Transverse colon (tissue), 4 donors: ENCODE data around the gene VTI1A. TPM values are rescaled to one million over a fixed set of nuclear protein-coding genes. Genes with fewer than 3 reads are reported as not detected.

Experiments used
- DNase-seq: peaks from one replicate; pipeline ENCODE4 v3.0.0-alpha.2; 2019
- H3K27ac ChIP-seq, 4 donors: fragments of 200-600 bp; sonication (generic); 2 replicates each; pipeline ENCODE4 v1.5.1; 2016 to 2018; ENCODE audit warnings: inconsistent platforms in 4 of 4
- H3K27me3 ChIP-seq: fragments of 200-600 bp; sonication (generic); 2 replicates; pipeline ENCODE4 v1.5.1; 2017; ENCODE audit warnings: inconsistent platforms
- H3K36me3 ChIP-seq, 4 donors: fragments of 200-600 bp; sonication (generic); 2 replicates each; pipeline ENCODE4 v1.5.1; 2017 to 2019; ENCODE audit warnings: inconsistent platforms in 4 of 4
- H3K4me1 ChIP-seq, 4 donors: fragments of 200-600 bp; sonication (generic); 2 replicates each; pipeline ENCODE4 v1.5.1; 2017 to 2020; ENCODE audit warnings: inconsistent platforms in 4 of 4
- H3K4me3 ChIP-seq, 4 donors: fragments of 200-600 bp; sonication (generic); 1 replicate in 1 of 4; 2 replicates in 3 of 4; pipeline versions ENCODE4 v1.5.1 to v1.6.1; 2017 to 2019; ENCODE audit warnings: inconsistent platforms in 4 of 4
- H3K9me3 ChIP-seq, 2 donors: fragments of 200-600 bp; sonication (generic); 2 replicates each; pipeline ENCODE4 v1.5.1; 2017 to 2019; ENCODE audit warnings: inconsistent platforms in 2 of 2
- EP300 ChIP-seq: sonication (generic); formaldehyde crosslinking; IDR thresholded peaks from one replicate; pipeline ENCODE4 v1.6.1; 2017; ENCODE audit warnings: antibody characterized with exemption, low read depth
- POLR2A ChIP-seq: fragments of 450-650 bp; IDR thresholded peaks from one replicate; pipeline ENCODE4 v1.6.1; 2016; ENCODE audit warnings: antibody characterized with exemption, mild to moderate bottlenecking, moderate library complexity
- POLR2AphosphoS5 ChIP-seq, 3 donors: sonication (generic); formaldehyde crosslinking; IDR thresholded peaks; one replicate each; pipeline ENCODE4 v1.6.1; 2016; ENCODE audit warnings: antibody characterized with exemption in 3 of 3
- WGBS, 2 donors: methylation state at CpG; one replicate each; pipeline ENCODE4 v1.1.5; 2018; ENCODE audit warnings: low coverage in 1 of 2; 5-methylcytosine and 5-hydroxymethylcytosine counted together
- in situ Hi-C, 4 donors: fragments of 200-750 bp; cut with MboI; loops; one replicate each; pipeline versions ENCODE4 v1.15.0 to v1.15.1; 2017; ENCODE audit warnings: low sequenced_read_pairs in 3 of 4, low pct_ligation_motif_present in 1 of 4, low pct_unique_long_range_greater_than_20kb in 1 of 4
- intact Hi-C: fragments of 100-400 bp; cut with DNase I; formaldehyde crosslinking; loops from one replicate; pipeline ENCODE4 v1.15.1; 2023; ENCODE audit warnings: low total_unique reads
- total RNA-seq, 4 donors: library from RNA; depleted of rRNA; stranded (reverse); fragments of >200 nt; gene quantifications; one replicate each; pipeline ENCODE4 v1.1.0, GENCODE V29; 2016
- TF ChIP-seq, protein P1 (sequence below), 5 experiments: fragments of 200-600 bp in 3 of 5; fragments of 450-650 bp in 2 of 5; sonication (generic) in 3 of 5; IDR thresholded peaks; 1 replicate in 2 of 5; 2 replicates in 3 of 5; pipeline ENCODE4 v1.5.1; 2016 to 2017; ENCODE audit warnings: antibody characterized with exemption in 5 of 5, inconsistent platforms in 3 of 5, mild to moderate bottlenecking in 2 of 5, moderate library complexity in 1 of 5

The VTI1A gene
- total RNA-seq, 4 donors from 2014 or later: 65.8 to 211 (median 149) TPM

DNA sequence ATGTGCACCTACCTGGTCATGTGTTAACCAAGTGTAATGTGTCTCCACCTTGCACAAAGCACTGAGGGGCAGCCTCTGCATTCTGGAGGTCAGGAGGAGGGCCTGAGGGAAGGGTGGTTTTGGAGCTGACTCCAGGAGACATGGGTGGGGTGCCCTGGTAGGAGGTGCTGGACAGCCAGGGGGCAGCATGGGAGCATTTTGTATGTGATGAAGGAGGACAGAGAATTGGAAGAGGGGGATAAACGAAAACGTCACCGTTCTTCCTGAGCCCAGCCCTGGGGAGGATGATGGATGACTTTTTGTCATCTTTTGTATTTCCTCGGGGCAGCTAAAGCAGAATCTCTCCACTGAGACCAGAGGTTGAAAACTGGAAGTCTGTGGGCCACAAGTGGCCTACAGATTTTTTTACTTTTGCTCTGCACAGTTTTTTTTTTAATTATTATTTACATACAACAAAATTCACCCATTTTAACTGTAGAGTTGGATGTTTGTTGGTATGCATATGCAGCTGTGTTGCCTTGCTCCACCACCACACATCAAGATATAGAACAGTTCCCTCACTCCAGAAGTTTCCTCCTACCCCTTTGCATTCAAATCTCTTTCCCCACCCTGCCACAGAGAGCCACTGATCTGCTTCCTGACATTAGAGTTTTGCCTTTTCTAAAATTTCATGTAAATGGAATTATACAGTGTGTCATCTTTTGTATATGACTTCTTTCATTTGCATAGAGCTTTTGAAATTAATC lies 242.5 kb downstream of the VTI1A start:
- H3K36me3 ChIP-seq: no peaks in the 10 kb centered on the region
- no peak overlapping the region for H3K4me3 ChIP-seq
- H3K27ac ChIP-seq: no peak overlapping the region
- TF ChIP-seq, protein P1, sequence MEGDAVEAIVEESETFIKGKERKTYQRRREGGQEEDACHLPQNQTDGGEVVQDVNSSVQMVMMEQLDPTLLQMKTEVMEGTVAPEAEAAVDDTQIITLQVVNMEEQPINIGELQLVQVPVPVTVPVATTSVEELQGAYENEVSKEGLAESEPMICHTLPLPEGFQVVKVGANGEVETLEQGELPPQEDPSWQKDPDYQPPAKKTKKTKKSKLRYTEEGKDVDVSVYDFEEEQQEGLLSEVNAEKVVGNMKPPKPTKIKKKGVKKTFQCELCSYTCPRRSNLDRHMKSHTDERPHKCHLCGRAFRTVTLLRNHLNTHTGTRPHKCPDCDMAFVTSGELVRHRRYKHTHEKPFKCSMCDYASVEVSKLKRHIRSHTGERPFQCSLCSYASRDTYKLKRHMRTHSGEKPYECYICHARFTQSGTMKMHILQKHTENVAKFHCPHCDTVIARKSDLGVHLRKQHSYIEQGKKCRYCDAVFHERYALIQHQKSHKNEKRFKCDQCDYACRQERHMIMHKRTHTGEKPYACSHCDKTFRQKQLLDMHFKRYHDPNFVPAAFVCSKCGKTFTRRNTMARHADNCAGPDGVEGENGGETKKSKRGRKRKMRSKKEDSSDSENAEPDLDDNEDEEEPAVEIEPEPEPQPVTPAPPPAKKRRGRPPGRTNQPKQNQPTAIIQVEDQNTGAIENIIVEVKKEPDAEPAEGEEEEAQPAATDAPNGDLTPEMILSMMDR (IDR thresholded peaks at IDR 0.05): peak in 3 of 5 experiments; percentile 10 to 29 (median 14)
- TF ChIP-seq POLR2A (no peak), EP300 (no peak)
- in situ Hi-C loops: no loop called here
- no peaks in the 10 kb centered on the region for H3K27me3 ChIP-seq
- intact Hi-C loops: no loop called here
- H3K4me1 ChIP-seq: no peaks in the 10 kb centered on the region
- DNase-seq: peak; percentile 23
- H3K9me3 ChIP-seq: no peaks in the 10 kb centered on the region
- WGBS, 2 donors: 31 to 65% methylated on average over 4 of the region's 4 CpGs

DNA sequence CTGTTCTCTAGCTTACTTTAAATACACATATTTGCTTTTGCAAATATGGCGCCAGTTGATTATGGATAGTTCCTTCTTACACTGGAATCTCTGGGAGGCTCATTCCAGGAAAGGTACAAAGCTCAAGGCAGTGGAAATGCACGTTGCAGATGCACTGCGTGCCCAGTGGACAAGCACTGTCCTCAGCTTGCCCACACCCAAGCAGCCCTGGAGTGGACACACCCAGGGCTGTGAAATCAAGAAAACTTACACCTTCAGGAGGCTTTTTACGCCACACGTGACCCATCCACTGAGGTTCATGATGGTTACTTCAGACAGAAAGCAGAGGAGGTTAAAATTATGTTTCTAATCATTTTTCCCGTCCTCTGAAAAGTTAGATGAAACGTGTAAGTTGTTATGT lies 248.5 kb downstream of the VTI1A start:
- WGBS, 2 donors: 71 to 78% methylated on average over 7 of the region's 7 CpGs
- Histone ChIP-seq H3K4me1 (peaks cover 0 to 11% (median 0%) of the 10 kb centered on the region in 4 donors), H3K4me3 (no peak overlapping the region), H3K9me3 (no peaks in the 10 kb centered on the region), H3K36me3 (no peaks in the 10 kb centered on the region), H3K27ac (peak overlapping the region in 3 of 4 donors; percentile 2 to 25 (median 8)), H3K27me3 (no peaks in the 10 kb centered on the region)
- TF ChIP-seq POLR2AphosphoS5 (IDR thresholded peaks at IDR 0.05) (peak in 1 of 3 donors; percentile 37), EP300 (no peak)
- TF ChIP-seq, protein P1 (IDR thresholded peaks at IDR 0.05): peak in 1 of 5 experiments; percentile 11
- intact Hi-C loops (no loop called here), in situ Hi-C loops (no loop called here)
- DNase-seq: peak; percentile 55

DNA sequence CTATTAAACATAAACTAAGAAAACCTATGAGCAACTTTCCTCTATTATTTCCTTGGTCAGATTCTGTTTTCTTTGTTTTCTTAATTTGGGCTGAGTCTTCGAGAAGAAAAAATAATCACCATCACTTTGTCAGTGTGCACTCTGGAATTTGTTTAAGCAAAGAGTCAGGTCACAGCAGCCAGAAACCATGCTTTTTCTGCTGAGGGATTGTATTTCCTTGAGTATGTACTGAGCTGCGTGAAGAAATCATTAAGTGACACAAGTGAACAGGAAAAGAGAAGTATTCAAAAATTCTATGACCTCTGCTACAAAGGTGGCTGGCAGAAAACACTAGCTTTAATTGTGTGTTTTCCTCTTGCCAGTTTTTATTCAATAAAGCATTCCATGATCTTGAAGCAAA lies 249.6 kb downstream of the VTI1A start:
- intact Hi-C loops (no loop called here), in situ Hi-C loops (no loop called here)
- no peaks in the 10 kb centered on the region for H3K27me3 ChIP-seq
- TF ChIP-seq POLR2A (no peak), EP300 (no peak), POLR2AphosphoS5 (IDR thresholded peaks at IDR 0.05) (no peak)
- TF ChIP-seq, protein P1 (IDR thresholded peaks at IDR 0.05): no peak
- no peak overlapping the region for H3K27ac ChIP-seq
- H3K4me1 ChIP-seq: peaks cover 0 to 11% (median 0%) of the 10 kb centered on the region in 4 donors
- H3K4me3 ChIP-seq: no peak overlapping the region
- H3K36me3 ChIP-seq: no peaks in the 10 kb centered on the region
- 85 to 86% methylated on average over 2 of the region's 2 CpGs for WGBS, 2 donors
- no peak for DNase-seq
- no peaks in the 10 kb centered on the region for H3K9me3 ChIP-seq

DNA sequence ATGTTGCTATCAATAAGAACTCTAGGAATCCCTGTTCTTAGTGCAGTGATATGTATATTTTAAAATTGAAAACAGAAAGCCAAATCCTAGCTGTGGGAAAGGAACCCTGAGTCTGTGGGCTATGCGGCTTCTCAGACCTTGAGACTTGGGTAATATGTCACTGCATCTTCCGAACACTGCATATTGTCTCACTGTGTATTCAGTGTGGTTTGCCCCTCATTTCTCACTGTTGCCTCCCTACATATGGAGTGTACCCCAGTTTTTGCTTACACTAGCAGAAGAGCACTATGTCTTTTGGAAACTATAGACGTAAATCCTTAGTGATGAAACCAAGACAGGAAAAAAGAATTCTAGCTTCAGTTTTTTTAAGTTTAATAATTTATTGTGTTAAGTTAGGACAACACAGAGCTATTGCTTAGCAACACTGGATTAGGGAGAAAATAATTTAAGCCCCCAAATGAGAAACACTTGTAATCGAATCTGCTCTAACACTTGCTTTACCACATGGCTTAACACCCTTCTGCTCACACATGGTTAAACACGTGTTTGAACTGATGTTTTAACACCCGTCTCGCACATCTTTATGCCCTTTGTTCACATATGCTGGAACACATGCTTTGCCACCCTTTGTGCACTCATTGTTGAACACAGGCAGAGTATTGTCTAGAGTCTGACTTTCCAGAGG lies 251.3 kb downstream of the VTI1A start:
- Histone ChIP-seq H3K27me3 (no peaks in the 10 kb centered on the region), H3K4me1 (peaks cover 0 to 11% (median 0%) of the 10 kb centered on the region in 4 donors), H3K36me3 (no peaks in the 10 kb centered on the region), H3K4me3 (no peak overlapping the region), H3K9me3 (no peaks in the 10 kb centered on the region), H3K27ac (no peak overlapping the region)
- intact Hi-C loops: no loop called here
- no peak for DNase-seq
- in situ Hi-C loops: no loop called here
- TF ChIP-seq POLR2A: no peak
- TF ChIP-seq, protein P1 (IDR thresholded peaks at IDR 0.05): no peak
- TF ChIP-seq POLR2AphosphoS5 (IDR thresholded peaks at IDR 0.05): no peak
- TF ChIP-seq EP300: no peak
- WGBS, 2 donors: 88 to 91% methylated on average over 7 of the region's 7 CpGs
